ENCODE results near the gene MED27.

DNA sequence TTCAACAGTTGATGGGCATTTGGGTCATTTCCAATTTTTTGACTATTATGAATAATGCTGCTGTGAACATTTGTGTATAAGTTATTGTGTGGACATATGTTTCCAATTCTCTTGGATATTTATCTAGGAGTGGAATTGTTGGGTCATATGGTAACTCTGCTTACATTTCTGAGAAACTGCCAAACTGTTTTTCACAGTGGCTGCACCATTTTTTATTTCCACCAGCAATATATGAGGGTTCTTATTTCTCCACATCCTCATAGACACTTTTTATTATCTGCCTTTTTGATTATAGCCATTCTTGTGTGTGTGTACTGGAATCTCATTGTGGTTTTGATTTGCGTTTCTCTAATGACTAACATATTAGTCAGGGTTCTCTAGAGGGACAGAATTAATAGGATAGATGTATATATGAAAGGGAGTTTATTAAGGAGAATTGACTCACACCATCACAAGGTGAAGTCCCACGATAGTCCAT is 14.7 kb upstream of the MED27 start:
- TF ChIP-seq CTCF (conservative IDR thresholded peaks at IDR 0.05; ENCODE audit: low read length) (no peak), EZH2phosphoT487 (IDR thresholded peaks at IDR 0.05; ENCODE audit: borderline replicate concordance) (no peak)
